Suprapubic skin (tissue), 4 donors: ENCODE data around the gene SPPL3.

ENCODE experiments used
- EP300 ChIP-seq: sonication (generic); formaldehyde crosslinking; IDR thresholded peaks from one replicate; pipeline ENCODE4 v1.6.1; 2017; ENCODE audit warnings: antibody characterized with exemption
- POLR2A ChIP-seq, 2 donors: fragments of 450-650 bp; IDR thresholded peaks; one replicate each; pipeline ENCODE4 v1.6.1; 2017; ENCODE audit warnings: antibody characterized with exemption in 2 of 2, mild to moderate bottlenecking in 2 of 2, moderate library complexity in 2 of 2
- POLR2AphosphoS5 ChIP-seq, 3 donors: sonication (generic); formaldehyde crosslinking; IDR thresholded peaks; one replicate each; pipeline ENCODE4 v1.6.1; 2017; ENCODE audit warnings: antibody characterized with exemption in 3 of 3

DNA sequence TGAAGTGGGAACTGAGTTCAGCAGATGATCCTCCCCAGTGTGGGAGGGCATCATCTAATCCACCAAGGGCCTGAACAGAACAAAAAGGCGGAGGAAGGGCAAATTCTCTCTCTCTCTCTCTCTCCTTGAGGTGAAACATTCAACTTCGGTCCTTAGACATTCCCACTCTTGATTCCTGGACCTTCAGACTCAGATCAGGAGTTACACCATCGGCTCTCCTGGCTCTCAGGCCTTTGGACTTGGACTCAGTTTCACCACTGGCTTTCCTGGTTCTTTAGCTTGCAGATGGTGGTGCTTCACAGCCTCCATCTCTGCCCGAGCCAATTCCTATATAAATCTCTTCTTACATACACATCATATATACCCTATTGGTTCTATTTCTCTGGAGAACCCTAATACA lies 73.2 kb downstream of the SPPL3 start:
- TF ChIP-seq EP300, result no peak
- TF ChIP-seq POLR2A (IDR thresholded peaks at IDR 0.05), result no peak
- TF ChIP-seq POLR2AphosphoS5 (IDR thresholded peaks at IDR 0.05), result no peak
